ENCODE results near the gene SCAP. TPM values are rescaled to one million over a fixed set of nuclear protein-coding genes. Genes with fewer than 3 reads are reported as not detected.

The SCAP gene
- total and polyA plus RNA-seq, 2 of the 4 experiments (the other 2 are of a cell fraction): 25.3 to 34.6 TPM

DNA sequence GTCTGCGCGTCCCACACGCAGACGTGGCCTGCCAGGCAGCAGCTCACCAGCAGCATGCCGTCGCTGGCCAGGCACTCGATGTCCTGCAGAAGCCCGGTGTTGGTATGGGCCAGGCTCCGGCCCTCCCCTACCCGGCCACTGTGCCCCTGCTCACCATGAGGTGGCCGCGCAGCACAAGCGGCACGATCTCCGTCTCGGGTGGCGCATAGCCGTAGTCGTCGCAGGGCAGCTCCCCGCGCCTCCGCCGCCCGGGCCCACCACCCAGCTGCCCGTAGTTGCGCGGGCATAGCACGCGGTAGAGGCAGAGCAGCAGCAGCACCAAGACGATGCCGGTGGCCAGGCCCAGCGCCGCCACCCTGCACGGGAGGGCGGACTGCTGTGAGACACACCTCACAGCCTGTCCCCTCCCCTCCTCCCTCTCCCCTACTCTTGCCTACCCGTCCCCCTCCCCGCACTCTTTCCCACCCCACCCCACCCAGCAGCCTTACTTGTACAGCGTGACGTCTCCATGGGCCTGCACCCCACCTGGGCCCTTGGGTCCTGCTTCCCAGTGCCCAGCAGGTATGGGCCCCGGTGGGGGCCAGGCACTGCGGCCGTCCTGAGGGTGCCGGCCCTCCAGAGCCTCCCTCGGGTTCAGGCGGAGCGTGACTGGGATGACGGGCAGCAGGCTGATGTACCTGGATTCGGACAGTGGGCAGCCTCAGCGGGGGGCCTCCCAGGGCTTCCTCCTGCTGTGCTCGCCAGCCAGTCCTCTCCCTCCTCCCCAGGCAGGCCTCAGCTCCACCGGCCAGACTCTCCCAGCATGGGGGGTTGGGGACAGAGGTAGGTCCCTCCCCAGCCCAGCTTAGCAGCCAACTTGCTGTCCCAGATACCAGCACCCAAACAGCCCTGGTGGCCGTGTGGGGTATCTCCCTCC, 57.3 kb downstream of the SCAP start:
- dilution Hi-C loops (cut with HindIII; ENCODE audit: low sequenced_read_pairs, unreplicated experiment): no loop called here
- Histone ChIP-seq H3K4ac (ENCODE audit: low read depth, low read length) (no peak overlapping the region), H3K4me3 (ENCODE audit: insufficient read depth, low read depth, low read length) (no peak overlapping the region), H2BK15ac (ENCODE audit: low read depth, low read length) (no peak overlapping the region), H3K4me1 (ENCODE audit: control insufficient read depth, insufficient read depth, low read length) (peaks cover 3% of the 10 kb centered on the region; the same call in 1 of the 2 replicates), H4K8ac (ENCODE audit: low read depth in 2 of 2, low read length in 2 of 2) (no peak overlapping the region), H3K27ac (ENCODE audit: insufficient read depth, low read length) (no peak overlapping the region), H3K27me3 (ENCODE audit: control insufficient read depth, insufficient read depth, low read length) (no peaks in the 10 kb centered on the region), H2BK20ac (ENCODE audit: low read depth, low read length) (no peak overlapping the region), H3K56ac (ENCODE audit: extremely low read depth, insufficient read depth, low read length) (no peak overlapping the region), H3K9me3 (ENCODE audit: control insufficient read depth, insufficient read depth, low read length) (no peaks in the 10 kb centered on the region), H2AK5ac (ENCODE audit: low read depth, low read length) (no peak overlapping the region), H2BK5ac (ENCODE audit: low read depth, low read length, poor library complexity, severe bottlenecking) (no peak overlapping the region), H3K79me1 (ENCODE audit: low read depth in 1 of 2, low read length in 2 of 2) (peaks cover 4 to 16% of the 10 kb centered on the region in 2 experiments; a peak in 2 of 4 replicates), H2AK9ac (replicated peaks; ENCODE audit: low read depth, low read length, poor library complexity) (no peak overlapping the region), H4K5ac (ENCODE audit: low read depth, low read length) (no peak overlapping the region), H2BK120ac (ENCODE audit: low read depth, low read length) (no peak overlapping the region), H2AFZ (replicated peaks; ENCODE audit: low read length, poor library complexity) (no peak overlapping the region), H4K20me1 (ENCODE audit: insufficient read depth, low read length) (peaks cover 6% of the 10 kb centered on the region), H3K14ac (replicated peaks; ENCODE audit: low read depth, low read length) (no peak overlapping the region), H4K91ac (ENCODE audit: insufficient read depth, low read depth, low read length) (no peak overlapping the region), H3K9me1 (ENCODE audit: insufficient read depth, low read length) (peaks cover 7% of the 10 kb centered on the region), H3K36me3 (ENCODE audit: control insufficient read depth, insufficient read depth, low read length) (peaks cover 49% of the 10 kb centered on the region), H3K18ac (ENCODE audit: low read depth, low read length) (no peak overlapping the region), H3K23ac (ENCODE audit: low read depth, low read length) (no peak overlapping the region), H3K4me2 (ENCODE audit: low read depth, low read length) (no peak overlapping the region), H3K9ac (ENCODE audit: low read depth, low read length) (no peak overlapping the region)
- ChIA-PET CTCF (no interaction called here), POLR2A (ENCODE audit: unreplicated experiment) (no interaction called here)
- no TSS peak for BruUV-seq (replicated peaks)
- in situ Hi-C loops (cut with MboI; ENCODE audit: low sequenced_read_pairs): no loop called here
- WGBS, 2 experiments (ENCODE audit: extremely low coverage in 2 of 2, insufficient read length in 1 of 2): 98% methylated on average over 24 of the region's 53 CpGs; no CpG with 5 or more reads in 1 of the 2 experiments
- no peak for TF ChIP-seq CEBPB (IDR thresholded peaks at IDR 0.05; ENCODE audit: low read depth, low read length)
- no peak for TF ChIP-seq MAFK (IDR thresholded peaks at IDR 0.05; ENCODE audit: low read depth, low read length)
- no peak for TF ChIP-seq RCOR1 (IDR thresholded peaks at IDR 0.05; ENCODE audit: insufficient replicate concordance, low read length)
- TF ChIP-seq SMC3 (IDR thresholded peaks at IDR 0.05; ENCODE audit: low read depth, low read length): no peak
- no peak for TF ChIP-seq MAZ (IDR thresholded peaks at IDR 0.05; ENCODE audit: borderline replicate concordance, low read depth, low read length)
- no peak for TF ChIP-seq BHLHE40 (IDR thresholded peaks at IDR 0.05; ENCODE audit: low read depth, low read length)
- TF ChIP-seq FOS (IDR thresholded peaks at IDR 0.05; ENCODE audit: low read depth, low read length): no peak
- TF ChIP-seq POLR2A (IDR thresholded peaks at IDR 0.05; ENCODE audit: low read depth, low read length): no peak
- TF ChIP-seq RFX5 (IDR thresholded peaks at IDR 0.05; ENCODE audit: low read depth, low read length): no peak
- TF ChIP-seq, protein P1, sequence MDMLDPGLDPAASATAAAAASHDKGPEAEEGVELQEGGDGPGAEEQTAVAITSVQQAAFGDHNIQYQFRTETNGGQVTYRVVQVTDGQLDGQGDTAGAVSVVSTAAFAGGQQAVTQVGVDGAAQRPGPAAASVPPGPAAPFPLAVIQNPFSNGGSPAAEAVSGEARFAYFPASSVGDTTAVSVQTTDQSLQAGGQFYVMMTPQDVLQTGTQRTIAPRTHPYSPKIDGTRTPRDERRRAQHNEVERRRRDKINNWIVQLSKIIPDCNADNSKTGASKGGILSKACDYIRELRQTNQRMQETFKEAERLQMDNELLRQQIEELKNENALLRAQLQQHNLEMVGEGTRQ (IDR thresholded peaks at IDR 0.05; ENCODE audit: low read depth, low read length): no peak
- TF ChIP-seq, protein P2, sequence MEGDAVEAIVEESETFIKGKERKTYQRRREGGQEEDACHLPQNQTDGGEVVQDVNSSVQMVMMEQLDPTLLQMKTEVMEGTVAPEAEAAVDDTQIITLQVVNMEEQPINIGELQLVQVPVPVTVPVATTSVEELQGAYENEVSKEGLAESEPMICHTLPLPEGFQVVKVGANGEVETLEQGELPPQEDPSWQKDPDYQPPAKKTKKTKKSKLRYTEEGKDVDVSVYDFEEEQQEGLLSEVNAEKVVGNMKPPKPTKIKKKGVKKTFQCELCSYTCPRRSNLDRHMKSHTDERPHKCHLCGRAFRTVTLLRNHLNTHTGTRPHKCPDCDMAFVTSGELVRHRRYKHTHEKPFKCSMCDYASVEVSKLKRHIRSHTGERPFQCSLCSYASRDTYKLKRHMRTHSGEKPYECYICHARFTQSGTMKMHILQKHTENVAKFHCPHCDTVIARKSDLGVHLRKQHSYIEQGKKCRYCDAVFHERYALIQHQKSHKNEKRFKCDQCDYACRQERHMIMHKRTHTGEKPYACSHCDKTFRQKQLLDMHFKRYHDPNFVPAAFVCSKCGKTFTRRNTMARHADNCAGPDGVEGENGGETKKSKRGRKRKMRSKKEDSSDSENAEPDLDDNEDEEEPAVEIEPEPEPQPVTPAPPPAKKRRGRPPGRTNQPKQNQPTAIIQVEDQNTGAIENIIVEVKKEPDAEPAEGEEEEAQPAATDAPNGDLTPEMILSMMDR (conservative IDR thresholded peaks at IDR 0.05; ENCODE audit: low read depth, low read length): no peak; the same call in 1 of the 2 replicates
- ATAC-seq (ENCODE audit: low read depth) (no peak), DNase-seq (no peak)
- intact Hi-C loops (cut with micrococcal nuclease): no loop called here

All from IMR-90 (cell line).